HepG2 (cell line): ENCODE results near the gene THRB. TPM values are rescaled to one million over a fixed set of nuclear protein-coding genes. Genes with fewer than 3 reads are reported as not detected.

Experiments
- CHCHD3 ChIP-seq: sonication (generic); formaldehyde crosslinking; IDR thresholded peaks from 2 replicates; pipeline ENCODE4 v1.8.0; 2022; ENCODE audit warnings: mild to moderate bottlenecking, missing genetic modification reagents, moderate library complexity
- DPF2 ChIP-seq: sonication (generic); formaldehyde crosslinking; IDR thresholded peaks from 2 replicates; pipeline ENCODE4 v1.4.0; 2020; ENCODE audit warnings: mild to moderate bottlenecking, low read depth, missing genetic modification reagents, borderline replicate concordance
- PATZ1 ChIP-seq: sonication (generic); formaldehyde crosslinking; IDR thresholded peaks from 2 replicates; pipeline ENCODE4 v1.4.0; 2020; ENCODE audit warnings: missing genetic modification reagents
- POGZ ChIP-seq: sonication (generic); formaldehyde crosslinking; IDR thresholded peaks from 2 replicates; pipeline ENCODE4 v1.4.0; 2020; ENCODE audit warnings: mild to moderate bottlenecking, missing genetic modification reagents
- RERE ChIP-seq: IDR thresholded peaks from 2 replicates; pipeline ENCODE4 v1.6.1; 2016; ENCODE audit warnings: low read depth, missing genetic modification reagents, missing compliant biosample characterization
- REST ChIP-seq, 2 experiments: IDR thresholded peaks; 2 replicates each; pipeline ENCODE4 v1.6.1; 2011 to 2012; ENCODE audit warnings: low read length in 2 of 2, borderline replicate concordance in 1 of 2, low read depth in 1 of 2, mild to moderate bottlenecking in 1 of 2, moderate library complexity in 1 of 2
- SMARCC2 ChIP-seq: fragments of 450-650 bp; IDR thresholded peaks from 2 replicates; pipeline ENCODE4 v1.6.1; 2017; ENCODE audit warnings: antibody characterized with exemption, mild to moderate bottlenecking
- TEAD2 ChIP-seq: sonication (generic); formaldehyde crosslinking; IDR thresholded peaks from 2 replicates; pipeline ENCODE4 v1.9.0; 2021; ENCODE audit warnings: missing genetic modification reagents
- ZBTB25 ChIP-seq: IDR thresholded peaks from 2 replicates; pipeline ENCODE4 v1.6.1; 2018; ENCODE audit warnings: missing genetic modification reagents
- ZKSCAN5 ChIP-seq: sonication (generic); formaldehyde crosslinking; IDR thresholded peaks from 2 replicates; pipeline ENCODE4 v1.5.1; 2020; ENCODE audit warnings: mild to moderate bottlenecking, missing genetic modification reagents
- ZMYM4 ChIP-seq: sonication (generic); formaldehyde crosslinking; IDR thresholded peaks from 2 replicates; pipeline ENCODE4 v1.8.1; 2023; ENCODE audit warnings: mild to moderate bottlenecking, missing genetic modification reagents
- ZNF280B ChIP-seq: sonication (generic); formaldehyde crosslinking; IDR thresholded peaks from 2 replicates; pipeline ENCODE4 v1.5.0; 2020; ENCODE audit warnings: missing genetic modification reagents, mild to moderate bottlenecking, borderline replicate concordance
- ZNF317 ChIP-seq: sonication (generic); formaldehyde crosslinking; IDR thresholded peaks from 2 replicates; pipeline ENCODE4 v1.5.0; 2020; ENCODE audit warnings: mild to moderate bottlenecking, missing genetic modification reagents
- polyA plus RNA-seq, 8 experiments: library from polyadenylated mRNA; depleted of rRNA in 3 of 8; stranded (reverse) in 7 of 8; unstranded in 1 of 8; fragments of >200 nt; fragmentation: Illumina TruSeq in 4 of 8; extraction: Trizol in 4 of 8; gene quantifications; 2 replicates each; pipeline versions ENCODE4 v1.2.1 to v1.2.3, GENCODE V29; 2011 to 2016; ENCODE audit warnings: low read depth in 4 of 8, missing spikeins in 1 of 8, mixed read lengths in 1 of 8; ENCODE audit not compliant: insufficient read depth in 1 of 8
- total RNA-seq, 5 experiments: library from RNA; depleted of rRNA; stranded (reverse); fragments of >200 nt; fragmentation: Illumina TruSeq; extraction: Trizol; gene quantifications; 2 replicates each; pipeline ENCODE4 v1.2.3, GENCODE V29; 2016; ENCODE audit warnings: low read depth in 1 of 5

The THRB gene
- total and polyA plus RNA-seq, 2 of the 13 experiments (the other 11 are each of a cell fraction or from before 2014, with no cell fraction given), result 4.7 to 22.7 TPM

GRCh38 chr3:24363242-24363641 is 131.4 kb downstream of the THRB start (continued):
- TF ChIP-seq PATZ1 (CRISPR knock-in tag), result 0 out of 2 replicates have a peak, but pooled peaks have one; percentile 47
- TF ChIP-seq REST (IDR thresholded peaks at IDR 0.05; ENCODE audit: borderline replicate concordance in 1 of 2, low read depth in 1 of 2, low read length in 2 of 2), result peak in 1 of 2 experiments; percentile 51; a peak in 1 of 4 replicates
- peak; percentile 51; the same call in 1 of the 2 replicates for TF ChIP-seq ZBTB25 (CRISPR knock-in tag)
- 0 out of 2 replicates have a peak, but pooled peaks have one; percentile 45 for TF ChIP-seq ZNF317 (CRISPR knock-in tag)
- no peak for TF ChIP-seq ZNF280B
- TF ChIP-seq ZMYM4 (CRISPR knock-in tag), result peak; percentile 84
- no peak for TF ChIP-seq SMARCC2
- peak; percentile 83 for TF ChIP-seq POGZ (CRISPR knock-in tag)
- no peak for TF ChIP-seq TEAD2 (CRISPR knock-in tag)
- no peak for TF ChIP-seq CHCHD3 (CRISPR knock-in tag)
- no peak for TF ChIP-seq ZKSCAN5 (CRISPR knock-in tag)
- 0 out of 2 replicates have a peak, but pooled peaks have one; percentile 36 for TF ChIP-seq RERE (CRISPR knock-in tag)
- TF ChIP-seq DPF2 (CRISPR knock-in tag), result peak; percentile 90
